Neural cell (in vitro differentiated cells): ENCODE results near the gene CEP55. TPM values are rescaled to one million over a fixed set of nuclear protein-coding genes. Genes with fewer than 3 reads are reported as not detected.

Experiments used
- H2AFZ ChIP-seq: fragments of 200-600, 300-800 bp; sonication (generic), shearing (Covaris generic); 2 replicates; pipeline ENCODE4 v1.6.0; 2014; ENCODE audit warnings: low read depth, mild to moderate bottlenecking, antibody characterized with exemption, low read length, moderate library complexity
- H3F3A ChIP-seq: fragments of 200-600 bp; shearing (Covaris generic); 2 replicates; pipeline ENCODE4 v1.6.1; 2016; ENCODE audit warnings: mild to moderate bottlenecking, moderate library complexity, mixed read lengths, antibody characterized with exemption, low read length; ENCODE audit not compliant: insufficient read depth, poor library complexity, severe bottlenecking
- H3K27ac ChIP-seq: fragments of 200-600, 300-800 bp; sonication (generic), shearing (Covaris generic); 2 replicates; pipeline ENCODE4 v1.5.1; 2014; ENCODE audit warnings: mild to moderate bottlenecking, low read length, moderate library complexity
- H3K27me3 ChIP-seq: fragments of 300-800, 200-600 bp; sonication (generic), shearing (Covaris generic); 2 replicates; pipeline ENCODE4 v1.6.0; 2014; ENCODE audit warnings: mild to moderate bottlenecking, low read depth, low read length, moderate library complexity; ENCODE audit not compliant: insufficient read depth
- H3K36me3 ChIP-seq: fragments of 300-800, 200-600 bp; sonication (generic), shearing (Covaris generic); 2 replicates; pipeline ENCODE4 v1.5.1; 2014; ENCODE audit warnings: mild to moderate bottlenecking, antibody characterized with exemption, low read length, moderate library complexity; ENCODE audit not compliant: insufficient read depth
- H3K4me2 ChIP-seq: fragments of 300-800, 200-600 bp; sonication (generic), shearing (Covaris generic); 2 replicates; pipeline ENCODE4 v1.6.0; 2014; ENCODE audit warnings: mild to moderate bottlenecking, low read length
- H3K4me3 ChIP-seq: fragments of 300-800, 200-600 bp; sonication (generic), shearing (Covaris generic); 2 replicates; pipeline ENCODE4 v1.5.1; 2014; ENCODE audit warnings: mild to moderate bottlenecking, low read length, moderate library complexity
- H3K79me2 ChIP-seq: fragments of 200-600 bp; shearing (Covaris generic); replicated peaks from 2 replicates; pipeline ENCODE4 v1.6.0; 2014; ENCODE audit warnings: mild to moderate bottlenecking, low read length, moderate library complexity; ENCODE audit not compliant: insufficient read depth
- H3K9ac ChIP-seq: fragments of 300-800, 200-600 bp; sonication (generic), shearing (Covaris generic); 2 replicates; pipeline ENCODE4 v1.6.1; 2016; ENCODE audit warnings: mild to moderate bottlenecking, low read length, mixed read lengths
- H3K9me2 ChIP-seq: fragments of 200-600 bp; shearing (Covaris generic); 2 replicates; pipeline ENCODE4 v1.6.1; 2016; ENCODE audit warnings: mild to moderate bottlenecking, low read length, mixed read lengths; ENCODE audit not compliant: insufficient read depth
- H3K9me3 ChIP-seq: fragments of 200-600, 300-800 bp; sonication (generic), shearing (Covaris generic); 2 replicates; pipeline ENCODE4 v1.6.1; 2016; ENCODE audit warnings: mild to moderate bottlenecking, mixed run types, low read length, moderate library complexity, mixed read lengths
- H4K20me1 ChIP-seq: fragments of 200-600 bp; shearing (Covaris generic); 2 replicates; pipeline ENCODE4 v1.6.1; 2016; ENCODE audit warnings: mild to moderate bottlenecking, mixed run types; ENCODE audit not compliant: insufficient read depth
- EP300 ChIP-seq: fragments of 450-650 bp; conservative IDR thresholded peaks from 2 replicates; pipeline ENCODE4 v1.6.1; 2014; ENCODE audit warnings: antibody characterized with exemption, mild to moderate bottlenecking, moderate library complexity; ENCODE audit not compliant: poor library complexity, severe bottlenecking
- EZH2 ChIP-seq: fragments of 200-600, 300-800 bp; shearing (Covaris generic), sonication (generic); IDR thresholded peaks from 2 replicates; pipeline ENCODE4 v1.6.1; 2014; ENCODE audit warnings: antibody characterized with exemption, low read length, borderline replicate concordance, mild to moderate bottlenecking; ENCODE audit not compliant: insufficient read depth, poor library complexity, severe bottlenecking
- MXI1 ChIP-seq: fragments of 450-650 bp; conservative IDR thresholded peaks from 2 replicates; pipeline ENCODE4 v1.6.1; 2014; ENCODE audit warnings: antibody characterized with exemption, mild to moderate bottlenecking; ENCODE audit not compliant: poor library complexity, severe bottlenecking
- POLR2AphosphoS5 ChIP-seq: IDR thresholded peaks from 2 replicates; pipeline ENCODE4 v1.6.1; 2012
- RAD21 ChIP-seq: fragments of 450-650 bp; conservative IDR thresholded peaks from 2 replicates; pipeline ENCODE4 v1.6.1; 2014; ENCODE audit warnings: antibody characterized with exemption, mild to moderate bottlenecking, moderate library complexity
- SMC3 ChIP-seq: fragments of 450-650 bp; conservative IDR thresholded peaks from 2 replicates; pipeline ENCODE4 v1.6.1; 2014; ENCODE audit warnings: antibody characterized with exemption, mild to moderate bottlenecking, moderate library complexity; ENCODE audit not compliant: poor library complexity
- TAF1 ChIP-seq: IDR thresholded peaks from 2 replicates; pipeline ENCODE4 v1.6.1; 2012; ENCODE audit warnings: low read depth
- polyA plus RNA-seq: library from polyadenylated mRNA; depleted of rRNA; stranded (reverse); fragments of >200 nt; gene quantifications from 2 replicates; pipeline ENCODE4 v1.2.3, GENCODE V29; 2014
- TF ChIP-seq, protein P1 (sequence below): fragments of 450-650 bp; IDR thresholded peaks from 2 replicates; pipeline ENCODE4 v1.5.1; 2014; ENCODE audit warnings: antibody characterized with exemption, mild to moderate bottlenecking, moderate library complexity; ENCODE audit not compliant: poor library complexity, severe bottlenecking
- TF ChIP-seq, protein P2 (sequence below): IDR thresholded peaks from 2 replicates; pipeline ENCODE4 v1.6.1; 2012; ENCODE audit warnings: borderline replicate concordance

The CEP55 gene
- polyA plus RNA-seq, 1 donor from 2014 or later: 0.67 TPM

DNA sequence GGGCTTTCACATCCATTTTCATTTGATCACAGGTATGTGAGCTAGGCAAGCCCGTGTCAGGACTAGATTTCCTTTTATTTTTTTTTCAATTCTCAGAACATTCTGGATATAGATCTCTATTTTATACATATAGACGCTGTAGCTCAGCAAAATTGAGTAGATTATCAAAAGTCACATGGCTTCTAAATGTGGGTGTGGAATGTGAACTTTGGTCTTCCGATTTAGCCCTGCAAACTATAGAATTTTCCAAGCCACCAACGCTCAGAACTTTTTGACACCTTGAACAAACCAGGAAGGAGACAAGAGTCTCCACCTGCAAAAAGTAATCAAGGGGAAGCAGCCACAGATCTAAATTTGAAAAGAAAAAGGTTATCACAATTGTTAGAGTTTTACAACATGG lies 54.2 kb downstream of the CEP55 start:
- H3K27ac ChIP-seq: no peak overlapping the region
- H3K9me3 ChIP-seq: no peaks in the 10 kb centered on the region
- H3K9me2 ChIP-seq: no peaks in the 10 kb centered on the region
- no peak overlapping the region for H3K4me2 ChIP-seq
- no peaks in the 10 kb centered on the region for H3K79me2 ChIP-seq
- TF ChIP-seq, protein P1, sequence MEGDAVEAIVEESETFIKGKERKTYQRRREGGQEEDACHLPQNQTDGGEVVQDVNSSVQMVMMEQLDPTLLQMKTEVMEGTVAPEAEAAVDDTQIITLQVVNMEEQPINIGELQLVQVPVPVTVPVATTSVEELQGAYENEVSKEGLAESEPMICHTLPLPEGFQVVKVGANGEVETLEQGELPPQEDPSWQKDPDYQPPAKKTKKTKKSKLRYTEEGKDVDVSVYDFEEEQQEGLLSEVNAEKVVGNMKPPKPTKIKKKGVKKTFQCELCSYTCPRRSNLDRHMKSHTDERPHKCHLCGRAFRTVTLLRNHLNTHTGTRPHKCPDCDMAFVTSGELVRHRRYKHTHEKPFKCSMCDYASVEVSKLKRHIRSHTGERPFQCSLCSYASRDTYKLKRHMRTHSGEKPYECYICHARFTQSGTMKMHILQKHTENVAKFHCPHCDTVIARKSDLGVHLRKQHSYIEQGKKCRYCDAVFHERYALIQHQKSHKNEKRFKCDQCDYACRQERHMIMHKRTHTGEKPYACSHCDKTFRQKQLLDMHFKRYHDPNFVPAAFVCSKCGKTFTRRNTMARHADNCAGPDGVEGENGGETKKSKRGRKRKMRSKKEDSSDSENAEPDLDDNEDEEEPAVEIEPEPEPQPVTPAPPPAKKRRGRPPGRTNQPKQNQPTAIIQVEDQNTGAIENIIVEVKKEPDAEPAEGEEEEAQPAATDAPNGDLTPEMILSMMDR: no peak
- TF ChIP-seq RAD21 (no peak), POLR2AphosphoS5 (no peak), EP300 (no peak), MXI1 (no peak), SMC3 (no peak), EZH2 (no peak), TAF1 (no peak)
- no peaks in the 10 kb centered on the region for H3F3A ChIP-seq
- no peaks in the 10 kb centered on the region for H3K27me3 ChIP-seq
- H3K9ac ChIP-seq: no peak overlapping the region
- no peak overlapping the region for H2AFZ ChIP-seq
- H3K4me3 ChIP-seq: no peak overlapping the region
- no peaks in the 10 kb centered on the region for H4K20me1 ChIP-seq
- H3K36me3 ChIP-seq: no peaks in the 10 kb centered on the region

DNA sequence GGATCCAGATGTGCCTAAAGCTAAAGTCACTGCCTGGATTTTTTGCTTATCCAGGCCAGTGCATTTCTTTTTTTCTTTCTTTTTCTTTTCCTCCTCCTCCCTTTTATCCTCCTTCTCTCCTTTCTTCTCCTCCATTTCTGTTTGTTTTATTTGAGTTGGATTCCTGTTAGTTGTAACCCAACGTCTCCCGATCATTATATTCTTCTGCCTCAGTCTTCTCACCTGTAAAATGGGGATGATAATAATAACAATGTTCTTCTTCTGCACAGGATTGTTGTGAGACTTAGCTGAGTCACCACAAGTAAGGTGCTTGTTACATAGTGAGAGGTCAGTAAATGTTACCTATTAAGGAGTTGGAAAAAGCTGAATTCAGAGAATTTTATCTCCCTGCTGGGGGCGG lies 56.4 kb downstream of the CEP55 start:
- Histone ChIP-seq H3K4me3 (no peak overlapping the region), H2AFZ (no peak overlapping the region), H3K9me2 (no peaks in the 10 kb centered on the region), H3K9me3 (no peaks in the 10 kb centered on the region), H3K36me3 (no peaks in the 10 kb centered on the region), H3K79me2 (no peaks in the 10 kb centered on the region), H3K27me3 (no peaks in the 10 kb centered on the region), H3K9ac (no peak overlapping the region), H4K20me1 (no peaks in the 10 kb centered on the region), H3F3A (no peaks in the 10 kb centered on the region), H3K4me2 (no peak overlapping the region), H3K27ac (no peak overlapping the region)
- TF ChIP-seq POLR2AphosphoS5: no peak
- TF ChIP-seq RAD21: no peak
- TF ChIP-seq, protein P2, sequence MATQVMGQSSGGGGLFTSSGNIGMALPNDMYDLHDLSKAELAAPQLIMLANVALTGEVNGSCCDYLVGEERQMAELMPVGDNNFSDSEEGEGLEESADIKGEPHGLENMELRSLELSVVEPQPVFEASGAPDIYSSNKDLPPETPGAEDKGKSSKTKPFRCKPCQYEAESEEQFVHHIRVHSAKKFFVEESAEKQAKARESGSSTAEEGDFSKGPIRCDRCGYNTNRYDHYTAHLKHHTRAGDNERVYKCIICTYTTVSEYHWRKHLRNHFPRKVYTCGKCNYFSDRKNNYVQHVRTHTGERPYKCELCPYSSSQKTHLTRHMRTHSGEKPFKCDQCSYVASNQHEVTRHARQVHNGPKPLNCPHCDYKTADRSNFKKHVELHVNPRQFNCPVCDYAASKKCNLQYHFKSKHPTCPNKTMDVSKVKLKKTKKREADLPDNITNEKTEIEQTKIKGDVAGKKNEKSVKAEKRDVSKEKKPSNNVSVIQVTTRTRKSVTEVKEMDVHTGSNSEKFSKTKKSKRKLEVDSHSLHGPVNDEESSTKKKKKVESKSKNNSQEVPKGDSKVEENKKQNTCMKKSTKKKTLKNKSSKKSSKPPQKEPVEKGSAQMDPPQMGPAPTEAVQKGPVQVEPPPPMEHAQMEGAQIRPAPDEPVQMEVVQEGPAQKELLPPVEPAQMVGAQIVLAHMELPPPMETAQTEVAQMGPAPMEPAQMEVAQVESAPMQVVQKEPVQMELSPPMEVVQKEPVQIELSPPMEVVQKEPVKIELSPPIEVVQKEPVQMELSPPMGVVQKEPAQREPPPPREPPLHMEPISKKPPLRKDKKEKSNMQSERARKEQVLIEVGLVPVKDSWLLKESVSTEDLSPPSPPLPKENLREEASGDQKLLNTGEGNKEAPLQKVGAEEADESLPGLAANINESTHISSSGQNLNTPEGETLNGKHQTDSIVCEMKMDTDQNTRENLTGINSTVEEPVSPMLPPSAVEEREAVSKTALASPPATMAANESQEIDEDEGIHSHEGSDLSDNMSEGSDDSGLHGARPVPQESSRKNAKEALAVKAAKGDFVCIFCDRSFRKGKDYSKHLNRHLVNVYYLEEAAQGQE: no peak
- TF ChIP-seq, protein P1: no peak
- TF ChIP-seq MXI1: no peak
- TF ChIP-seq TAF1: no peak
- no peak for TF ChIP-seq EZH2
- TF ChIP-seq EP300: no peak
- TF ChIP-seq SMC3: no peak
